ENCODE measurements around the gene SLC5A5.

DNA sequence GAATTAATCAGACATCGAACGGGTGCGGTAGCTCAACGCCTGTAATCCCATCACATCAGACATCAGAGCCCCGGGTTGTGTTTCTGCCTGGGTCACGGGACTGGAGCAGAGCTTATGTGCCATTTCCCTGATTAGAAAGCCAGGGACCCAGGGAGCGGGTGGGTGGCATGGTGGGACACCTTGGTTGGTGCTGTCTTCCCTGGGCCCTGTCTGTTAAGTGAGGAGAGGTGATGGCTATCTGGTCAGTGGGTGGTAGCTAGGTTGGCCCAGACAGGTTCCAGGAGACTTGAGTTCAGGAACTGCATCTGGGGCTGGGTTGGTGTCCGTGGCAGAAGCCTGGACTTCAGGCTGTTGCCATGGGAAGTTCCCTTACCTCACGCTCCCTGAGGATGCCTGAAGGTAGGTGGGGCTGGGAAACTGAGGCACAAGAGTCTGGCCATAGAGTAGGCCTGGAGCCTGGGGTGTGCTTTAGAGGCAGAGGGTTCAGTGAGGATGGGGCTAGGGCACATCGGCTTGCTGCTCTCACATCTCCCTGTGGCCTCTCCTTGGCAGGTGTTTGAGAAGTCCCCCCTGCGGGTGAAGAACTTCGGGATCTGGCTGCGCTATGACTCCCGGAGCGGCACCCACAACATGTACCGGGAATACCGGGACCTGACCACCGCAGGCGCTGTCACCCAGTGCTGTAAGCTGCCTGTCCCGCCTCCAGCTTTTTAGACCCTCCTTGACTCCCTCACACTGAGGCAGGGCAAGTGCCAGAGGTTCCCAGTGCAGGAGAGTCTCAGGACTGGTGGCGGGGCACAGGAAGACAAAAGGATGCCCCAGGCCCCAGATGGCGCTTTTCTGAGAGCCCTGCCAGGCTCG is 10.0 kb upstream of the SLC5A5 start:
- TF ChIP-seq, protein P1, sequence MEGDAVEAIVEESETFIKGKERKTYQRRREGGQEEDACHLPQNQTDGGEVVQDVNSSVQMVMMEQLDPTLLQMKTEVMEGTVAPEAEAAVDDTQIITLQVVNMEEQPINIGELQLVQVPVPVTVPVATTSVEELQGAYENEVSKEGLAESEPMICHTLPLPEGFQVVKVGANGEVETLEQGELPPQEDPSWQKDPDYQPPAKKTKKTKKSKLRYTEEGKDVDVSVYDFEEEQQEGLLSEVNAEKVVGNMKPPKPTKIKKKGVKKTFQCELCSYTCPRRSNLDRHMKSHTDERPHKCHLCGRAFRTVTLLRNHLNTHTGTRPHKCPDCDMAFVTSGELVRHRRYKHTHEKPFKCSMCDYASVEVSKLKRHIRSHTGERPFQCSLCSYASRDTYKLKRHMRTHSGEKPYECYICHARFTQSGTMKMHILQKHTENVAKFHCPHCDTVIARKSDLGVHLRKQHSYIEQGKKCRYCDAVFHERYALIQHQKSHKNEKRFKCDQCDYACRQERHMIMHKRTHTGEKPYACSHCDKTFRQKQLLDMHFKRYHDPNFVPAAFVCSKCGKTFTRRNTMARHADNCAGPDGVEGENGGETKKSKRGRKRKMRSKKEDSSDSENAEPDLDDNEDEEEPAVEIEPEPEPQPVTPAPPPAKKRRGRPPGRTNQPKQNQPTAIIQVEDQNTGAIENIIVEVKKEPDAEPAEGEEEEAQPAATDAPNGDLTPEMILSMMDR (IDR thresholded peaks at IDR 0.05; ENCODE audit: low read depth, low read length, poor library complexity, severe bottlenecking), result no peak
- TF ChIP-seq EZH2phosphoT487 (IDR thresholded peaks at IDR 0.05; ENCODE audit: borderline replicate concordance, low read length), result no peak

All from DOHH2 (cell line).